Gastrocnemius medialis (tissue), 4 donors: Measurements from ENCODE around the gene TBC1D32. TPM values are rescaled to one million over a fixed set of nuclear protein-coding genes. Genes with fewer than 3 reads are reported as not detected.

ENCODE experiments used
- ATAC-seq, 2 donors: fragments of 150-250 bp; one replicate each; pipeline ENCODE4 v1.9.1; 2016
- DNase-seq, 2 donors: peaks; one replicate each; pipeline ENCODE4 v3.0.0-alpha.2; 2019
- H3K27ac ChIP-seq, 4 donors: fragments of 200-600 bp; sonication (generic); 1 replicate in 1 of 4; 2 replicates in 3 of 4; pipeline ENCODE4 v1.5.1; 2016 to 2018; ENCODE audit warnings: mild to moderate bottlenecking in 2 of 4, moderate library complexity in 1 of 4
- H3K27me3 ChIP-seq, 3 donors: fragments of 200-600 bp; sonication (generic) in 2 of 3; 1 replicate in 1 of 3; 2 replicates in 2 of 3; pipeline versions ENCODE4 v1.5.1 to v1.6.0; 2016 to 2019; ENCODE audit warnings: mild to moderate bottlenecking in 1 of 3, moderate library complexity in 1 of 3
- H3K36me3 ChIP-seq, 2 donors: fragments of 200-600 bp; sonication (generic) in 1 of 2; one replicate each; pipeline ENCODE4 v1.5.1; 2017 to 2018
- H3K4me1 ChIP-seq, 2 donors: fragments of 200-600 bp; sonication (generic) in 1 of 2; one replicate each; pipeline ENCODE4 v1.5.1; 2016 to 2017; ENCODE audit warnings: mild to moderate bottlenecking in 2 of 2
- H3K4me3 ChIP-seq, 4 donors: fragments of 200-600 bp; sonication (generic) in 3 of 4; 1 replicate in 1 of 4; 2 replicates in 3 of 4; pipeline ENCODE4 v1.5.1; 2016 to 2019; ENCODE audit warnings: mild to moderate bottlenecking in 2 of 4
- H3K9me3 ChIP-seq, 3 donors: fragments of 200-600 bp; sonication (generic) in 2 of 3; 1 replicate in 1 of 3; 2 replicates in 2 of 3; pipeline ENCODE4 v1.5.1; 2016 to 2019
- CTCF ChIP-seq, 5 experiments: fragments of 450-650 bp in 3 of 5; fragments of 200-600 bp in 2 of 5; sonication (generic) in 2 of 5; IDR thresholded peaks in 4 of 5; conservative IDR thresholded peaks in 1 of 5; 1 replicate in 4 of 5; 2 replicates in 1 of 5; pipeline ENCODE4 v1.5.1; 2016 to 2019; ENCODE audit warnings: antibody characterized with exemption in 5 of 5, mild to moderate bottlenecking in 3 of 5, moderate library complexity in 3 of 5
- POLR2A ChIP-seq, 2 donors: fragments of 450-650 bp; IDR thresholded peaks; one replicate each; pipeline ENCODE4 v1.6.1; 2017; ENCODE audit warnings: antibody characterized with exemption in 2 of 2, mild to moderate bottlenecking in 2 of 2, moderate library complexity in 2 of 2
- in situ Hi-C, 4 donors: fragments of 200-750 bp; cut with MboI; loops; one replicate each; pipeline versions ENCODE4 v1.15.0 to v1.8.0; 2017; ENCODE audit warnings: low sequenced_read_pairs in 4 of 4
- intact Hi-C: fragments of 100-400 bp; cut with DNase I; formaldehyde crosslinking; loops from one replicate; pipeline ENCODE4 v1.15.1; 2023; ENCODE audit warnings: low total_unique reads
- total RNA-seq, 4 donors: library from RNA; depleted of rRNA; stranded (reverse); fragments of >200 nt; gene quantifications; one replicate each; pipeline versions ENCODE4 v1.1.0 to v1.2.3, GENCODE V29; 2016

TBC1D32 gene
- total RNA-seq, 4 donors from 2014 or later, result 0.07 to 1.2 (median 0.43) TPM

- TF ChIP-seq CTCF (IDR thresholded peaks at IDR 0.05 in 4 of 5, conservative IDR thresholded peaks at IDR 0.05 in 1 of 5), result no peak
- TF ChIP-seq POLR2A (IDR thresholded peaks at IDR 0.05), result no peak
- DNase-seq, result no peak
- intact Hi-C loops (no loop called here), in situ Hi-C loops (no loop called here)
- Histone ChIP-seq H3K4me3 (no peak overlapping the region), H3K27ac (no peak overlapping the region), H3K4me1 (no peaks in the 10 kb centered on the region), H3K9me3 (no peaks in the 10 kb centered on the region), H3K36me3 (no peaks in the 10 kb centered on the region), H3K27me3 (no peaks in the 10 kb centered on the region)
- ATAC-seq, result no peak
These were observed 97.3 kb downstream of the TBC1D32 start for GRCh38 chr6:121236984-121237383.

GRCh38 chr6:121235386-121235785 is 98.9 kb downstream of the TBC1D32 start:
- Histone ChIP-seq H3K4me3 (no peak overlapping the region), H3K36me3 (no peaks in the 10 kb centered on the region), H3K4me1 (no peaks in the 10 kb centered on the region), H3K9me3 (no peaks in the 10 kb centered on the region), H3K27ac (no peak overlapping the region), H3K27me3 (no peaks in the 10 kb centered on the region)
- ATAC-seq (no peak), DNase-seq (no peak)
- TF ChIP-seq CTCF (IDR thresholded peaks at IDR 0.05 in 4 of 5, conservative IDR thresholded peaks at IDR 0.05 in 1 of 5) (no peak), POLR2A (IDR thresholded peaks at IDR 0.05) (no peak)
- in situ Hi-C loops, result no loop called here
- intact Hi-C loops, result no loop called here

GRCh38 chr6:121223930-121224329 is 110.3 kb downstream of the TBC1D32 start:
- Histone ChIP-seq H3K27ac (no peak overlapping the region), H3K27me3 (no peaks in the 10 kb centered on the region), H3K36me3 (no peaks in the 10 kb centered on the region), H3K4me1 (no peaks in the 10 kb centered on the region), H3K4me3 (no peak overlapping the region), H3K9me3 (no peaks in the 10 kb centered on the region)
- intact Hi-C loops (no loop called here), in situ Hi-C loops (no loop called here)
- TF ChIP-seq POLR2A (IDR thresholded peaks at IDR 0.05), result no peak
- no peak for TF ChIP-seq CTCF (IDR thresholded peaks at IDR 0.05 in 4 of 5, conservative IDR thresholded peaks at IDR 0.05 in 1 of 5)
- ATAC-seq (no peak), DNase-seq (no peak)

GRCh38 chr6:121223212-121223611 is 111.1 kb downstream of the TBC1D32 start:
- DNase-seq, result no peak
- Histone ChIP-seq H3K4me3 (no peak overlapping the region), H3K27me3 (no peaks in the 10 kb centered on the region), H3K27ac (no peak overlapping the region), H3K36me3 (no peaks in the 10 kb centered on the region), H3K9me3 (no peaks in the 10 kb centered on the region), H3K4me1 (no peaks in the 10 kb centered on the region)
- in situ Hi-C loops (no loop called here), intact Hi-C loops (no loop called here)
- ATAC-seq, result no peak
- TF ChIP-seq CTCF (IDR thresholded peaks at IDR 0.05 in 4 of 5, conservative IDR thresholded peaks at IDR 0.05 in 1 of 5), result no peak
- TF ChIP-seq POLR2A (IDR thresholded peaks at IDR 0.05), result no peak

- in situ Hi-C loops, result no loop called here
These were observed 111.6 kb downstream of the TBC1D32 start for GRCh38 chr6:121222656-121223055.

More at GRCh38 chr6:121222656-121223055, 111.6 kb downstream of the TBC1D32 start:
- Histone ChIP-seq H3K4me1 (no peaks in the 10 kb centered on the region), H3K27ac (no peak overlapping the region), H3K36me3 (no peaks in the 10 kb centered on the region), H3K27me3 (no peaks in the 10 kb centered on the region), H3K4me3 (no peak overlapping the region), H3K9me3 (no peaks in the 10 kb centered on the region)
- ATAC-seq (no peak), DNase-seq (no peak)
- intact Hi-C loops, result no loop called here
- TF ChIP-seq POLR2A (IDR thresholded peaks at IDR 0.05), result no peak
